Astrocyte (in vitro differentiated cells and primary cell): Measurements from ENCODE around the gene CTNNA2. TPM values are rescaled to one million over a fixed set of nuclear protein-coding genes. Genes with fewer than 3 reads are reported as not detected.

Source experiments
- DNase-seq: peaks from one replicate; pipeline ENCODE4 v3.0.0-alpha.2; 2010; ENCODE audit warnings: low read depth
- FAIRE-seq: peaks from 2 replicates; lab custom pipeline; 2011; peaks lifted over from hg19 to GRCh38; lab: Jason Lieb, UNC
- H2AFZ ChIP-seq: 2 replicates; pipeline ENCODE4 v1.6.0; 2012; ENCODE audit warnings: low read depth, low read length, inconsistent platforms
- H3K27ac ChIP-seq: 2 replicates; pipeline ENCODE4 v1.5.1; 2011; ENCODE audit warnings: low read depth, low read length, inconsistent platforms
- H3K27me3 ChIP-seq: 2 replicates; pipeline ENCODE4 v1.6.0; 2011; ENCODE audit warnings: low read length, inconsistent platforms; ENCODE audit not compliant: insufficient read depth
- H3K36me3 ChIP-seq: 2 replicates; pipeline ENCODE4 v1.5.1; 2011; ENCODE audit warnings: low read length, inconsistent platforms; ENCODE audit not compliant: insufficient read depth
- H3K4me1 ChIP-seq: 2 replicates; pipeline ENCODE4 v1.5.1; 2011; ENCODE audit warnings: low read length, inconsistent platforms; ENCODE audit not compliant: insufficient read depth
- H3K4me2 ChIP-seq: 2 replicates; pipeline ENCODE4 v1.6.0; 2012; ENCODE audit warnings: low read length, inconsistent platforms
- H3K4me3 ChIP-seq: 2 replicates; pipeline ENCODE4 v1.5.1; 2011; ENCODE audit warnings: low read depth, mild to moderate bottlenecking, low read length, inconsistent platforms; ENCODE audit not compliant: insufficient read depth
- H3K79me2 ChIP-seq: 2 replicates; pipeline ENCODE4 v1.6.0; 2012; ENCODE audit warnings: mild to moderate bottlenecking, low read length, inconsistent platforms; ENCODE audit not compliant: insufficient read depth
- H3K9ac ChIP-seq: 2 replicates; pipeline ENCODE4 v1.6.0; 2012; ENCODE audit warnings: mild to moderate bottlenecking, low read length, inconsistent platforms
- H3K9me3 ChIP-seq: 2 replicates; pipeline ENCODE4 v1.5.1; 2012; ENCODE audit warnings: low read depth, mild to moderate bottlenecking, low read length, inconsistent platforms; ENCODE audit not compliant: insufficient read depth
- H4K20me1 ChIP-seq: 2 replicates; pipeline ENCODE4 v1.6.0; 2012; ENCODE audit warnings: low read length, inconsistent platforms; ENCODE audit not compliant: insufficient read depth
- H3K27ac Mint-ChIP-seq: one replicate; pipeline ENCODE4 v1.8.0; 2021; ENCODE audit warnings: mild to moderate bottlenecking, mixed read lengths; ENCODE audit not compliant: unreplicated experiment
- H3K27me3 Mint-ChIP-seq: one replicate; pipeline ENCODE4 v1.8.0; 2021; ENCODE audit warnings: low read depth, mixed read lengths; ENCODE audit not compliant: unreplicated experiment
- H3K36me3 Mint-ChIP-seq: one replicate; pipeline ENCODE4 v1.8.0; 2021; ENCODE audit warnings: low read depth, mixed read lengths; ENCODE audit not compliant: unreplicated experiment
- H3K4me1 Mint-ChIP-seq: one replicate; pipeline ENCODE4 v1.8.0; 2021; ENCODE audit warnings: low read depth, mixed read lengths; ENCODE audit not compliant: unreplicated experiment
- H3K4me3 Mint-ChIP-seq: one replicate; pipeline ENCODE4 v1.8.0; 2021; ENCODE audit warnings: mild to moderate bottlenecking, moderate library complexity, mixed read lengths; ENCODE audit not compliant: unreplicated experiment
- H3K9me3 Mint-ChIP-seq: one replicate; pipeline ENCODE4 v1.8.0; 2021; ENCODE audit warnings: mild to moderate bottlenecking, mixed read lengths; ENCODE audit not compliant: unreplicated experiment
- EZH2 ChIP-seq: IDR thresholded peaks from 2 replicates; pipeline ENCODE4 v1.6.1; 2012; ENCODE audit warnings: mild to moderate bottlenecking, low read length, inconsistent platforms; ENCODE audit not compliant: insufficient read depth
- total RNA-seq: library from RNA; stranded (reverse); gene quantifications from 2 replicates; pipeline ENCODE4 v1.2.1, GENCODE V29; 2021
- TF ChIP-seq, protein P1 (sequence below): IDR thresholded peaks from 2 replicates; pipeline ENCODE4 v1.5.1; 2011; ENCODE audit warnings: low read depth, mild to moderate bottlenecking, inconsistent platforms, low read length, moderate library complexity; ENCODE audit not compliant: insufficient read depth

Gene CTNNA2
- total RNA-seq, 1 donor from 2014 or later, result 3.9 TPM

- Histone ChIP-seq H3K4me1 (no peaks in the 10 kb centered on the region), H3K36me3 (no peaks in the 10 kb centered on the region), H3K9me3 (no peaks in the 10 kb centered on the region), H3K4me2 (no peak overlapping the region), H3K27ac (no peak overlapping the region), H3K27me3 (no peaks in the 10 kb centered on the region), H3K4me3 (no peak overlapping the region), H3K79me2 (no peaks in the 10 kb centered on the region), H2AFZ (no peak overlapping the region), H4K20me1 (no peaks in the 10 kb centered on the region), H3K9ac (no peak overlapping the region)
- Mint-ChIP-seq H3K4me1 (peaks cover 11% of the 10 kb centered on the region), H3K9me3 (no peaks in the 10 kb centered on the region), H3K27me3 (no peaks in the 10 kb centered on the region), H3K4me3 (no peak overlapping the region), H3K36me3 (no peaks in the 10 kb centered on the region), H3K27ac (no peak overlapping the region)
- DNase-seq (no peak), FAIRE-seq (no peak)
- TF ChIP-seq EZH2, result no peak
- TF ChIP-seq, protein P1, sequence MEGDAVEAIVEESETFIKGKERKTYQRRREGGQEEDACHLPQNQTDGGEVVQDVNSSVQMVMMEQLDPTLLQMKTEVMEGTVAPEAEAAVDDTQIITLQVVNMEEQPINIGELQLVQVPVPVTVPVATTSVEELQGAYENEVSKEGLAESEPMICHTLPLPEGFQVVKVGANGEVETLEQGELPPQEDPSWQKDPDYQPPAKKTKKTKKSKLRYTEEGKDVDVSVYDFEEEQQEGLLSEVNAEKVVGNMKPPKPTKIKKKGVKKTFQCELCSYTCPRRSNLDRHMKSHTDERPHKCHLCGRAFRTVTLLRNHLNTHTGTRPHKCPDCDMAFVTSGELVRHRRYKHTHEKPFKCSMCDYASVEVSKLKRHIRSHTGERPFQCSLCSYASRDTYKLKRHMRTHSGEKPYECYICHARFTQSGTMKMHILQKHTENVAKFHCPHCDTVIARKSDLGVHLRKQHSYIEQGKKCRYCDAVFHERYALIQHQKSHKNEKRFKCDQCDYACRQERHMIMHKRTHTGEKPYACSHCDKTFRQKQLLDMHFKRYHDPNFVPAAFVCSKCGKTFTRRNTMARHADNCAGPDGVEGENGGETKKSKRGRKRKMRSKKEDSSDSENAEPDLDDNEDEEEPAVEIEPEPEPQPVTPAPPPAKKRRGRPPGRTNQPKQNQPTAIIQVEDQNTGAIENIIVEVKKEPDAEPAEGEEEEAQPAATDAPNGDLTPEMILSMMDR, result no peak
Observed at GRCh38 chr2:80054346-80054675, 541.5 kb downstream of the CTNNA2 start.

DNA sequence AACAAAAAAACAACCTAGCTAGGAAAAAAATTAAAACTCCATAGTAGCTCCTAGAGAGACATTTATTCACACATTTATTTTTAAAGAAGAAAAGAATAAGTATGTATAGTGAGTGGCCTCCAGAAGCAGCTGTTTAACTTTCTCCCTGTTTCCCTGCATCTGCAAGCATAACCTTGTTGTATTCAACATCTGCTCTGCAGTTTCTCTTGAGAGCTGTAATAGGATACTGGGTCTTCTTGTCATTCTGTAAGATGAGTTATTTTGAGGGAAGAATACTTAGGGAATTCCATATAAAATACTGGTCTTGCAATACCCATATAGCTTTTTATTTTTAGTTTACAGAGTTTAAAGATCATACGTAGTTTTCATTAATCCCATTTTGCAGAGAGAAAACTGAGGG, 545.1 kb downstream of the CTNNA2 start:
- Mint-ChIP-seq H3K27me3 (no peaks in the 10 kb centered on the region), H3K36me3 (no peaks in the 10 kb centered on the region), H3K9me3 (no peaks in the 10 kb centered on the region), H3K4me3 (no peak overlapping the region), H3K27ac (no peak overlapping the region), H3K4me1 (peaks cover 11% of the 10 kb centered on the region)
- DNase-seq (no peak), FAIRE-seq (no peak)
- no peak overlapping the region for H3K4me3 ChIP-seq
- TF ChIP-seq EZH2, result no peak
- TF ChIP-seq, protein P1, result no peak
- H3K4me2 ChIP-seq, result no peak overlapping the region
- H3K79me2 ChIP-seq, result no peaks in the 10 kb centered on the region
- H4K20me1 ChIP-seq, result no peaks in the 10 kb centered on the region
- H3K36me3 ChIP-seq, result no peaks in the 10 kb centered on the region
- H2AFZ ChIP-seq, result no peak overlapping the region
- no peaks in the 10 kb centered on the region for H3K4me1 ChIP-seq
- H3K9ac ChIP-seq, result no peak overlapping the region
- no peaks in the 10 kb centered on the region for H3K27me3 ChIP-seq
- no peaks in the 10 kb centered on the region for H3K9me3 ChIP-seq
- H3K27ac ChIP-seq, result no peak overlapping the region

GRCh38 chr2:80058562-80058961, 545.7 kb downstream of the CTNNA2 start:
- H3K9me3 ChIP-seq, result no peaks in the 10 kb centered on the region
- no peak overlapping the region for H3K9ac ChIP-seq
- H3K27me3 ChIP-seq, result no peaks in the 10 kb centered on the region
- Mint-ChIP-seq H3K36me3 (no peaks in the 10 kb centered on the region), H3K27me3 (no peaks in the 10 kb centered on the region), H3K4me3 (no peak overlapping the region), H3K4me1 (peaks cover 10% of the 10 kb centered on the region), H3K9me3 (no peaks in the 10 kb centered on the region), H3K27ac (no peak overlapping the region)
- H3K36me3 ChIP-seq, result no peaks in the 10 kb centered on the region
- DNase-seq, result no peak
- FAIRE-seq, result no peak
- TF ChIP-seq EZH2, result no peak
- H3K4me2 ChIP-seq, result no peak overlapping the region
- H3K4me1 ChIP-seq, result no peaks in the 10 kb centered on the region
- H2AFZ ChIP-seq, result no peak overlapping the region
- H3K4me3 ChIP-seq, result no peak overlapping the region
- no peaks in the 10 kb centered on the region for H3K79me2 ChIP-seq
- no peak overlapping the region for H3K27ac ChIP-seq
- H4K20me1 ChIP-seq, result no peaks in the 10 kb centered on the region
